Activated CD8-positive, alpha-beta memory T cell treated with anti-CD3 and anti-CD28 coated beads, Interleukin-2, amount 10 ng/mL, durations not matched to agents 7 days and 5 days (primary cell): Measurements from ENCODE around the gene OGFR. TPM values are rescaled to one million over a fixed set of nuclear protein-coding genes. Genes with fewer than 3 reads are reported as not detected.
A peak's percentile ranks its signal among the peaks of the same experiment; 100 is the strongest.
"Not testable (repeated sequence)": the region's sequence is repeated elsewhere in the genome, so short reads cannot be mapped to it uniquely, and the experiment has no call there.

ENCODE experiments used
- ATAC-seq: fragments of 150-1000 bp; cut with Tn5 transposase; one replicate; pipeline ENCODE4 v1.10.0; 2021; ENCODE audit warnings: moderate library complexity
- CTCF ChIA-PET: fragments of 350-600 bp; sonication (Branson Sonifier 250); formaldehyde crosslinking; loops from one replicate; lab custom pipeline; 2021; ENCODE audit warnings: antibody characterized with exemption; lab: Charles Lee
- DNase-seq: peaks from one replicate; pipeline ENCODE4 v3.0.0-alpha.2; 2020
- H3K27ac Mint-ChIP-seq: one replicate; pipeline ENCODE4 v1.8.0; 2021; ENCODE audit warnings: mild to moderate bottlenecking, mixed read lengths
- H3K27me3 Mint-ChIP-seq: one replicate; pipeline ENCODE4 v1.8.0; 2021; ENCODE audit warnings: mixed read lengths
- H3K36me3 Mint-ChIP-seq: one replicate; pipeline ENCODE4 v1.8.0; 2021; ENCODE audit warnings: mild to moderate bottlenecking, mixed read lengths
- H3K4me1 Mint-ChIP-seq: one replicate; pipeline ENCODE4 v1.8.0; 2021; ENCODE audit warnings: mixed read lengths
- H3K4me3 Mint-ChIP-seq: one replicate; pipeline ENCODE4 v1.8.0; 2021; ENCODE audit warnings: mild to moderate bottlenecking, moderate library complexity, mixed read lengths
- H3K9me3 Mint-ChIP-seq: one replicate; pipeline ENCODE4 v1.8.0; 2022; ENCODE audit warnings: low read depth, mixed read lengths
- total RNA-seq, 2 experiments: library from RNA; stranded (reverse); gene quantifications; one replicate each; pipeline ENCODE4 v1.2.3, GENCODE V29; 2021

Gene OGFR
- total RNA-seq, 2 experiments from 2014 or later: 87.8 to 91.0 TPM

DNA sequence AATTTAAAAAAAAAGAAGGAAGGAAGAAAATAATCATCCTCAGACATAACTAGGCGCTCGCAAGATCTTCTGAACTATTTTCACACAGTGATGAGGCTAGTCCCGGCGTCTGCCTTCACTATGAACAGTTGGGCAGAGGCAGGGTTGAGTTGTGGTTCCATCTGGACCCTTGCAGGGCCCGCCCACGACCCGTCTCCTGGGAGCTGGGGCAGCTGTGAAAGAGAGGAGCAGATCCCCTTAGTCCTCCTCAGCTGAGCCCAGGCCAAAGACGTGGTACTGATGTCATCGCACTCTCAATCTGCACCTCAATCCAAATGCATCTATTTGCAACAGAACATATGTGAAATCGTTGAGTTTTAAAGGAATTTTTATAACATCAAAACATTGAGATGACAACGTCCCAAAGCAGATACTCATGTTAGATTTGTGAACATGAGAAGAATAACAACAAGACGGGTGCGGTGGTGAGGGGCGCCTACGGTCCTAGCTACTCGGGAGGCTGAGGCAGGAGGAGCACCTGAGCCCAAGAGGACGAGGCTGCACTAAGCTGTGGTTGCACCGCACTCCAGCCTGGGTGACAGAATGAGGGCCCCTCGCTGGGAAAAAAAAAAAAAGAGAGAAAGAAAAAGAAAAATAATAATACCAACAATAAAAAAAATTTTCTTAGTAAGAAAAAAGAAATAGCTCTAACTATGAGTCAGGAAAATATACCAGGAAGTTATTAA is 41.7 kb downstream of the OGFR start:
- no peaks in the 10 kb centered on the region for H3K9me3 Mint-ChIP-seq
- H3K36me3 Mint-ChIP-seq: peaks cover 1% of the 10 kb centered on the region
- no peak overlapping the region for H3K27ac Mint-ChIP-seq
- no peaks in the 10 kb centered on the region for H3K27me3 Mint-ChIP-seq
- no peaks in the 10 kb centered on the region for H3K4me1 Mint-ChIP-seq
- DNase-seq (no peak), ATAC-seq (no peak)
- H3K4me3 Mint-ChIP-seq: no peak overlapping the region
- CTCF ChIA-PET: interaction anchor here (0.7 to 1.6 kb wide), 3 partner anchors 12 to 38 kb away, joined by 3 to 9 read pairs (median 4); no protein-coding TSS in a partner anchor

DNA sequence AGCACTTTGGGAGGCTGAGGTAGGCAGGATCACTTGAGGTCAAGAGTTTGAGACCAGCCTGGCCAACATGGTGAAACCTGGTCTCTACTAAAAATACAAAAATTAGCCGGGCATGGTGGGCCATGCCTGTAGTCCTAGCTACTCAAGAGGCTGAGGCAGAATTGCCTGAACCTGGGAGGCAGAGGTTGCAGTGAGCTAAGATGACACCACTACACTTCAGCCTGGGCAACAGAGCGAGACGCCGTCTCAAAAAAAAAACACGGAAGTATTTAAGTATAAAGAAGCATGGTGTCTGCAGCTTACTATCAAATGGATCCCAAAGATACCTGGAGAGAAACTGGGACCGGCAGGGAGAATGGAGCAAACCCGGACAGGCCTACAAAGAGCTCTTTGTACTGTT is 44.3 kb downstream of the OGFR start:
- not testable (repeated sequence) for H3K4me1 Mint-ChIP-seq

GRCh38 chr20:62849431-62849830 is 44.8 kb downstream of the OGFR start:
- Mint-ChIP-seq H3K4me3 (no peak overlapping the region), H3K27me3 (no peaks in the 10 kb centered on the region), H3K36me3 (peaks cover 1% of the 10 kb centered on the region), H3K4me1 (no peaks in the 10 kb centered on the region), H3K27ac (no peak overlapping the region), H3K9me3 (no peaks in the 10 kb centered on the region)
- CTCF ChIA-PET: interaction anchor here (0.8 to 1.8 kb wide), 3 partner anchors 27 to 180 kb away, joined by 3 to 4 read pairs (median 4); no protein-coding TSS in a partner anchor
- DNase-seq: no peak
- ATAC-seq: no peak

More for the DNA sequence above, 44.3 kb downstream of the OGFR start:
- not testable (repeated sequence) for H3K27ac Mint-ChIP-seq, ATAC-seq, DNase-seq, H3K4me3 Mint-ChIP-seq, H3K9me3 Mint-ChIP-seq, H3K36me3 Mint-ChIP-seq, H3K27me3 Mint-ChIP-seq
- CTCF ChIA-PET: interaction anchor here (0.8 to 1.8 kb wide), 3 partner anchors 26 to 180 kb away, joined by 3 to 4 read pairs (median 4); no protein-coding TSS in a partner anchor

DNA sequence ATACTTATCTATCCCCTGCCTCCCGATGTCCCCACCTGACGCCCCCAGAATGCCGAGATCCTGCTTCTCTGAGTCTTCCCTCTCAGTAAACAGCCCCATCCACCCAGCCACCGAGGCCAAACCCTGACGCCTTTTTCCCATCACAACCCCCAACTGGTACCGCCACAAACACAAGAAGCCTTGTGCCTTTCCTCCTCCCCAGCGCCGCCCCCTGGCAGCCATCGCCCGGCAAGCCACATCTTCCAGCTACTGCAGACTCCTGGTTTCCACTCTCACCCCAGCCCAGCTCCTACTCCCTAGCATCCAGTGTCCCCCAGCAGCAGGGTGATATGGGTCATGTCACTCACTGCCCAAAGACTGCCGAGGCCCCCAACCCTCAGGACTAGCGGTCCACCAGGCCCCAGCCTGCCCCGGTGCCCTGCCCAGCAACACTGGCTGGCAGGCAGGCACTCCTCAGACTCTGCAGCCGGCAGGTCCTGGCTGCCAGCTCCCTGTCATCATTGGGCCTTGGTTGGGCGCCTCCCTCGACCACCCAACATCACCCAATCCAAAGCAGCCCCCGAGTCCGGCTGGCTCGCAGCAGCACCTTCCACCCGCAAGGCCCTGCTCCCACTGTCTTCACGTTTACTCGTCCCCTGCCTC is 45.8 kb downstream of the OGFR start:
- CTCF ChIA-PET: no interaction called here
- peaks cover 3% of the 10 kb centered on the region for H3K36me3 Mint-ChIP-seq
- ATAC-seq (no peak), DNase-seq (no peak)
- no peaks in the 10 kb centered on the region for H3K9me3 Mint-ChIP-seq
- no peak overlapping the region for H3K4me3 Mint-ChIP-seq
- no peaks in the 10 kb centered on the region for H3K27me3 Mint-ChIP-seq
- no peaks in the 10 kb centered on the region for H3K4me1 Mint-ChIP-seq
- no peak overlapping the region for H3K27ac Mint-ChIP-seq

DNA sequence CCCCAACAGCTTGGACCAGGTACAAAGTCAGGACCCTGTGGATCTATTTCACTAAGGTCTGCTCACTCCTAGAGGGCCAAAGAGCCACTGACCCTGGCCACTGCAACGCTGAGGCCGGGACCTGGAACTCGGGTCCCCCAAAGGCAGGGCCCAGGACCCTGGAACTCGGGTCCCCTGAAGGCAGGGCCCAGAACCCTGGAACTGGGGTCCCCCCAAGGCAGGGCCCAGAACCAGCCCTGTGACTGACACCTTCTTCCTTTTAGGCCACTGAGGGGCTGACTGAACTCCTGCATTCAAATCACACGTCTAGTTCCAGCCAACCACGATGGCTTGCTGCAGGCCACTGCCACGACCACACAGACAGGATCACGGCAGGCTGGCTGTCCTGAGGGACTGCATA is 47.6 kb downstream of the OGFR start:
- no peak for ATAC-seq

GRCh38 chr20:62852841-62853240 is 48.2 kb downstream of the OGFR start:
- Mint-ChIP-seq H3K36me3 (peaks cover 6% of the 10 kb centered on the region), H3K4me3 (no peak overlapping the region), H3K27ac (no peak overlapping the region), H3K27me3 (no peaks in the 10 kb centered on the region), H3K9me3 (no peaks in the 10 kb centered on the region), H3K4me1 (no peaks in the 10 kb centered on the region)
- CTCF ChIA-PET: no interaction called here
- ATAC-seq (no peak), DNase-seq (no peak)

More for the DNA sequence above, 47.6 kb downstream of the OGFR start:
- Mint-ChIP-seq H3K27me3 (no peaks in the 10 kb centered on the region), H3K4me3 (no peak overlapping the region), H3K9me3 (no peaks in the 10 kb centered on the region), H3K4me1 (no peaks in the 10 kb centered on the region), H3K36me3 (peaks cover 6% of the 10 kb centered on the region), H3K27ac (no peak overlapping the region)
- CTCF ChIA-PET: no interaction called here
- DNase-seq: no peak

GRCh38 chr20:62853304-62853703 is 48.7 kb downstream of the OGFR start:
- DNase-seq, H3K4me1 Mint-ChIP-seq, H3K36me3 Mint-ChIP-seq, H3K27ac Mint-ChIP-seq, CTCF ChIA-PET, ATAC-seq, H3K9me3 Mint-ChIP-seq, H3K27me3 Mint-ChIP-seq, H3K4me3 Mint-ChIP-seq: not testable (repeated sequence)

GRCh38 chr20:62854121-62854520 is 49.5 kb downstream of the OGFR start:
- Mint-ChIP-seq H3K9me3 (no peaks in the 10 kb centered on the region), H3K36me3 (peaks cover 6% of the 10 kb centered on the region), H3K4me1 (peaks cover under 1% of the 10 kb centered on the region), H3K4me3 (no peak overlapping the region), H3K27ac (no peak overlapping the region), H3K27me3 (no peaks in the 10 kb centered on the region)
- DNase-seq (no peak), ATAC-seq (no peak)
- CTCF ChIA-PET: interaction anchor here (0.5 kb wide), 1 partner anchor 186 kb away, joined by 3 read pairs; no protein-coding TSS in a partner anchor

DNA sequence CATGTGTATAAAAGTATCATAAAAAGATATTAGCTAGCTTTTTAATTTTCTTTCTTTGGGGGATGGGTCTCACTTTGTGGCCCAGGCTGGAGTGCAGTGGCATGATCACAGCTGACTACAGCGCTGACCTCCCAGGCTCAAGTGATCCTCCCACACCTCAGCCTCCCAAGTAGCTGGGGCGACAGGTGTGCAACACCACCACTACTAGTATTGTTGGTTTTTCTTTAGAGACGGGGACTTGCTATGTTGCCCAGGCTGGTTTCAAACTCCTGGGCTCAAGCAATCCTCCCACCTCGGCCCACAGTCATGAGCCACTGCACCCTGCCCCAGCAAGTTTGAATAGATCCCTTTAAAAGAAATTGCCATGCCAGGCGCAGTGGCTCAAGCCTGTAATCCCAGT is 50.5 kb downstream of the OGFR start:
- CTCF ChIA-PET: interaction anchor here (1.5 kb wide), 1 partner anchor 12 kb away, joined by 3 read pairs; no protein-coding TSS in a partner anchor
- no peak for ATAC-seq

GRCh38 chr20:62856931-62857619 is 52.4 kb downstream of the OGFR start:
- no peak overlapping the region for H3K4me3 Mint-ChIP-seq
- no peak for DNase-seq
- peaks cover 13% of the 10 kb centered on the region for H3K36me3 Mint-ChIP-seq
- no peaks in the 10 kb centered on the region for H3K9me3 Mint-ChIP-seq
- ATAC-seq: no peak
- peaks cover 9% of the 10 kb centered on the region for H3K27me3 Mint-ChIP-seq
- no peak overlapping the region for H3K27ac Mint-ChIP-seq
- CTCF ChIA-PET: no interaction called here
- peaks cover 15% of the 10 kb centered on the region for H3K4me1 Mint-ChIP-seq

More for the DNA sequence above, 50.5 kb downstream of the OGFR start:
- Mint-ChIP-seq H3K27ac (no peak overlapping the region), H3K36me3 (peaks cover 10% of the 10 kb centered on the region), H3K27me3 (peaks cover 2% of the 10 kb centered on the region), H3K4me1 (peaks cover 8% of the 10 kb centered on the region), H3K4me3 (no peak overlapping the region), H3K9me3 (no peaks in the 10 kb centered on the region)
- DNase-seq: no peak

GRCh38 chr20:62858058-62858830 is 53.6 kb downstream of the OGFR start:
- peaks cover 13% of the 10 kb centered on the region for H3K36me3 Mint-ChIP-seq
- no peak overlapping the region for H3K4me3 Mint-ChIP-seq
- H3K27me3 Mint-ChIP-seq: peaks cover 16% of the 10 kb centered on the region
- peaks cover 20% of the 10 kb centered on the region for H3K4me1 Mint-ChIP-seq
- no peak overlapping the region for H3K27ac Mint-ChIP-seq
- ATAC-seq: no peak
- DNase-seq: no peak
- CTCF ChIA-PET: no interaction called here
- no peaks in the 10 kb centered on the region for H3K9me3 Mint-ChIP-seq

GRCh38 chr20:62859721-62860120 is 55.1 kb downstream of the OGFR start:
- Mint-ChIP-seq H3K36me3 (peaks cover 12% of the 10 kb centered on the region), H3K27ac (no peak overlapping the region), H3K9me3 (no peaks in the 10 kb centered on the region), H3K4me1 (peaks cover 20% of the 10 kb centered on the region), H3K27me3 (peaks cover 19% of the 10 kb centered on the region), H3K4me3 (peak overlapping the region; percentile 64)
- DNase-seq (no peak), ATAC-seq (no peak)
- CTCF ChIA-PET: interaction anchor here (1.4 kb wide), 1 partner anchor 149 kb away, joined by 5 read pairs; no protein-coding TSS in a partner anchor
